ENCODE measurements around the gene NDUFC2. TPM values are rescaled to one million over a fixed set of nuclear protein-coding genes. Genes with fewer than 3 reads are reported as not detected.
A peak's percentile ranks its signal among the peaks of the same experiment; 100 is the strongest.

The NDUFC2 gene
- total and polyA plus RNA-seq, 2 experiments from 2014 or later: 122 to 711 TPM

DNA sequence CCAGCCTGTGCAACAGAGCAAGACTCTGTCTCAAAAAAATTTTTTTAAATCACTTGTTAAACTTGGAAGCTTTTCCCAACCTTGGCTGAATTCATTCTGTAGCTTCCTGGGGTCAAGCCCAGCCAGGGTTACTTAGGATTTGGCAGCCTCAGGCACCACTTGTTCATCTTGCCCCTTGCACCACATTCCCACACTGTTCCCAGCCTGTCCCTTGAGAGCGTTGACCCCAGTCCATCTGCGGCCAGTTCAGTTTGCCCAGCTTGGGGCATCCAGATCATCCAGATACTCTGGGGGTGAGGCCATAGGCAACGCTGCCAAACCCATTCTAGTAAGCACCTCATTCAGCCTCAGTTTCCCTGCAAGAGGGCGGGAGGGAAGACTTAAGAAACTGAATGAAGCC lies 24.7 kb downstream of the NDUFC2 start:
- Mint-ChIP-seq H3K27ac (no peak overlapping the region), H3K36me3 (ENCODE audit: low read depth) (no peaks in the 10 kb centered on the region), H3K4me3 (no peak overlapping the region), H3K27me3 (ENCODE audit: insufficient read depth, low read depth, poor library complexity) (peaks cover 3% of the 10 kb centered on the region), H3K4me1 (peaks cover 13% of the 10 kb centered on the region), H3K9me3 (no peaks in the 10 kb centered on the region)
- Histone ChIP-seq H2AFZ (no peak overlapping the region), H3K27me3 (ENCODE audit: insufficient read depth) (no peaks in the 10 kb centered on the region), H3K36me3 (ENCODE audit: insufficient read depth) (no peaks in the 10 kb centered on the region), H3K4me3 (no peak overlapping the region), H3K4me1 (ENCODE audit: insufficient read depth) (peaks cover 10% of the 10 kb centered on the region; the same call in 1 of the 2 replicates), H3K4me2 (no peak overlapping the region), H3K79me2 (replicated peaks; ENCODE audit: insufficient read depth) (no peaks in the 10 kb centered on the region), H3K27ac (ENCODE audit: low read depth) (no peak overlapping the region), H3K9me2 (ENCODE audit: insufficient read depth) (peaks cover 7% of the 10 kb centered on the region; the same call in 1 of the 2 replicates), H3F3A (replicated peaks; ENCODE audit: low read depth) (no peaks in the 10 kb centered on the region), H4K20me1 (replicated peaks; ENCODE audit: insufficient read depth) (no peaks in the 10 kb centered on the region)
- ATAC-seq: no peak
- DNase-seq (ENCODE audit: low spot score): no peak
- no peak for TF ChIP-seq STAT1 (IDR thresholded peaks at IDR 0.05; ENCODE audit: unreplicated experiment)
- no peak for TF ChIP-seq ZNF114 (CRISPR knock-in tag; IDR thresholded peaks at IDR 0.05)
- no peak for TF ChIP-seq ZNF331 (CRISPR knock-in tag; IDR thresholded peaks at IDR 0.05; ENCODE audit: low read depth)
- TF ChIP-seq EZH2 (IDR thresholded peaks at IDR 0.05; ENCODE audit: low read depth, unreplicated experiment): no peak
- TF ChIP-seq NANOG (IDR thresholded peaks at IDR 0.05; ENCODE audit: borderline replicate concordance): no peak
- no peak for TF ChIP-seq POLR2AphosphoS5 (IDR thresholded peaks at IDR 0.05; ENCODE audit: low read depth)
- no peak for TF ChIP-seq EZH2phosphoT487 (IDR thresholded peaks at IDR 0.05; ENCODE audit: unreplicated experiment)
- TF ChIP-seq JUNB (IDR thresholded peaks at IDR 0.05; ENCODE audit: unreplicated experiment): no peak

- H2AFZ ChIP-seq: peak overlapping the region; percentile 80
- H3K4me2 ChIP-seq: peak overlapping the region; percentile 38
- H3K4me3 Mint-ChIP-seq: peak overlapping the region; percentile 18; the same call in 1 of the 3 replicates
- peaks cover 13% of the 10 kb centered on the region; the same call in 1 of the 2 replicates for H3K4me1 ChIP-seq (ENCODE audit: insufficient read depth)
- H3K79me2 ChIP-seq (replicated peaks; ENCODE audit: insufficient read depth): no peaks in the 10 kb centered on the region
- peaks cover 3% of the 10 kb centered on the region for H3K27me3 Mint-ChIP-seq (ENCODE audit: insufficient read depth, low read depth, poor library complexity)
- 0 out of 2 replicates have a peak overlapping the region, but pooled peaks have one; percentile 16 for H3K4me3 ChIP-seq
- peaks cover 21% of the 10 kb centered on the region for H3K4me1 Mint-ChIP-seq
- peaks cover 7% of the 10 kb centered on the region; the same call in 1 of the 2 replicates for H3K9me2 ChIP-seq (ENCODE audit: insufficient read depth)
- TF ChIP-seq CREB1 (CRISPR knock-in tag; IDR thresholded peaks at IDR 0.05; ENCODE audit: low read depth) (no peak), EZH2phosphoT487 (IDR thresholded peaks at IDR 0.05; ENCODE audit: unreplicated experiment) (no peak), ETS1 (IDR thresholded peaks at IDR 0.05) (peak; percentile 26; the same call in 1 of the 2 replicates), STAT1 (IDR thresholded peaks at IDR 0.05; ENCODE audit: unreplicated experiment) (no peak), CTCF (conservative IDR thresholded peaks at IDR 0.05; ENCODE audit: low read depth in 2 of 2) (no peak), POLR2AphosphoS5 (IDR thresholded peaks at IDR 0.05; ENCODE audit: low read depth) (0 out of 2 replicates have a peak, but pooled peaks have one; percentile 31)
- peak overlapping the region; percentile 96 for H3K27ac Mint-ChIP-seq
- DNase-seq (ENCODE audit: low spot score): peak; percentile 72
- no peaks in the 10 kb centered on the region for H4K20me1 ChIP-seq (replicated peaks; ENCODE audit: insufficient read depth)
- peak overlapping the region; percentile 83 for H3K27ac ChIP-seq (ENCODE audit: low read depth)
- peak; percentile 46 for ATAC-seq
- no peaks in the 10 kb centered on the region for H3K36me3 ChIP-seq (ENCODE audit: insufficient read depth)
- H3F3A ChIP-seq (replicated peaks; ENCODE audit: low read depth): no peaks in the 10 kb centered on the region
- no peaks in the 10 kb centered on the region for H3K36me3 Mint-ChIP-seq (ENCODE audit: low read depth)
- no peaks in the 10 kb centered on the region for H3K9me3 Mint-ChIP-seq
- H3K27me3 ChIP-seq (ENCODE audit: insufficient read depth): no peaks in the 10 kb centered on the region
These were observed 28.5 kb downstream of the NDUFC2 start for GRCh38 chr11:78050964-78051831.
